GM18517 (cell line): ENCODE results near the gene CEACAM1.
"Not testable (repeated sequence)": the region's sequence is repeated elsewhere in the genome, so short reads cannot be mapped to it uniquely, and the experiment has no call there.

Experiments used
- ATAC-seq: cut with Tn5 transposase; IDR thresholded peaks from one replicate; pipeline ENCODE4 v1.9.1; 2021; ENCODE audit warnings: mild to moderate bottlenecking, moderate library complexity; ENCODE audit not compliant: unreplicated experiment

CEACAM1 gene

GRCh38 chr19:42549067-42549466 is 20.8 kb upstream of the CEACAM1 start:
- ATAC-seq: not testable (repeated sequence)

- no peak for ATAC-seq
Observed at GRCh38 chr19:42548552-42548951, 20.3 kb upstream of the CEACAM1 start.

DNA sequence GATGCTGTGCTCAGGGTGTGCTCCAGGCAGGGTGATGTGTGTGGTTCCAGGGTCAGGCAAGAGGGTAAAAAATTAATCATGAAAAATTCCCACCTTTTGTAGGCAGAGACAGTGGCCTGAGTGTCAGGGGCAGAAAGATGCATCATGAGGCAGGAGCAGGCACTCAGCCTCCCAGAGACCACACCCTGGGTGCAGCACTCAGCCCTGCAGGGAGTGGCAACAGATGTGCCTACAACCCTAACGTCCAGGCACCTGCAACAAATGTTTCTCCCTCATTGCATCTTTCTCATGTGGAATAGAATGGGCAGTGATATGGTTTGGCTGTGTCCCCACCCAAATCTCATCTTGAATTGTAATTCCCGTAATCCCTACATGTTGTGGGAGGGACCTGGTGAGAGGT is 19.6 kb upstream of the CEACAM1 start:
- no peak for ATAC-seq

DNA sequence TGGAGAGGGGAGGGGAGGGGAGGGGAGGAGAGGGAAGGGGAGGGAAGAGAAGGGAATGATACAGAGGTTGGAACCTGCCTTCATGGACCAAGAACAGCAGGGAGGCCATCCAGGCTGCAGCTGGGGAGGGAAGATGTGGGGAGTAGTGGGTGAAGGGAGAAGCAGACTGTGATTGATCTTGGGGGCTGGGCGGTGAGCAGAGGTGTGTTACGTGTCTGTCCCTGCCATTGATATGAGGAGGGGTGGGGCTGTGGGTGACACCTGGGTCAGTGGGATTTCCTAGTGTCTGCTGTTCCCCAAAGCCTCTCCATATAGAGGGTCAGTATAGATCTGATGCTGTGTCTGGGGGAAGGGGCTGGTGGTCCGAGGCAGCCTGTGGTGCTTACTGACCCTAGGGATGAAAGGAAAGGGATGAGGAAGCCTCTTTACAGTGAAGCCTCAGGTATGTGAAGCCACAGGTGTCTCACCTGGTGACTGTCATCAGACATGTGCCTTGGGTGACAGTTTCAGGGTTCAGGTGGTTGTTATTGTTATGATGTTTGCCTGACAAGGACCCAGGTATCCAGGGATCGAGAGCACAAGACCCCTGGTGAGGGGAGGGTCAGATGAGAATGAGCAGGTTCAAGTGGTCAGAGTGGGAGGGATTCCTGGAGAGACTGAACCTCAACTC is 18.7 kb upstream of the CEACAM1 start:
- no peak for ATAC-seq

GRCh38 chr19:42544146-42544545 is 15.9 kb upstream of the CEACAM1 start:
- ATAC-seq: no peak

DNA sequence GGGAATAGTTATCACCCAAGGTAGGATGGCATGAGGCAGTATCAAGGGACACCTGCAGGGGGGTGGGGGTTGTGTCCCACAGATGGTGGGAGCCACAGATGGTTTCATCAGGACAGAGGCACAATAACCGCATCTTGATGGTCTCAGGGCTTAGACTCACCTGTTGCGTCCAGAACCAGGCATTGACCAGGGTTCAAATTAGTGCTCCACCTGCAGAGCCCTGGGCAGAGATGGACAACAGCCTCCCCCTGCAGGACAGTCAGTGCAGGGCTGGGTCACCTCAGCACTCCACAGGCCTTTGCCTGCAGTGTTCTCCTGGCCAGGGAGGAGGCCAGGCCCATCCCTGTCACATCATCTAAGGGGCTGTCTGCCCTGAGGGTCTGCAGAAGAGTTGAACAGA is 14.5 kb upstream of the CEACAM1 start:
- no peak for ATAC-seq

- ATAC-seq: no peak
Observed at GRCh38 chr19:42540071-42540553, 11.8 kb upstream of the CEACAM1 start.

- ATAC-seq: no peak
Observed at GRCh38 chr19:42538841-42539709, 10.8 kb upstream of the CEACAM1 start.

DNA sequence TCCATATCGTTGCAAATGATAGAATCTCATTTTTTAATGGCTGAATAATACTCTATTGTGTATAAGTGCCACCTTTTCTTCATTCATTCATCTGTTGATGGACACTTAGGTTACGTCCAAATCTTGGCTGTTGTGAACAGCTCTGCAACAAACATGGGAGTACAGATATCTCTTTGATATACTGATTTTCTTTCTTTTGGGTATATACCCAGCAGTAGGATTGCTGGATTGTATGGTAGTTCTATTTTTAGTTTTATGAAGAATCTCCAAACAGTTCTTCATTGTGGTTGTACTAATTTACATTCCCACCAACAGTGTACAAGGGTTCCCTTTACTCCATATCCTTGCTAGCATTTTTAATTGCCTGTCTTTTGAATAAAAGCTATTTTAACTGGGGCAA is 7.0 kb upstream of the CEACAM1 start:
- ATAC-seq: not testable (repeated sequence)

GRCh38 chr19:42534391-42534790 is 6.1 kb upstream of the CEACAM1 start:
- no peak for ATAC-seq

DNA sequence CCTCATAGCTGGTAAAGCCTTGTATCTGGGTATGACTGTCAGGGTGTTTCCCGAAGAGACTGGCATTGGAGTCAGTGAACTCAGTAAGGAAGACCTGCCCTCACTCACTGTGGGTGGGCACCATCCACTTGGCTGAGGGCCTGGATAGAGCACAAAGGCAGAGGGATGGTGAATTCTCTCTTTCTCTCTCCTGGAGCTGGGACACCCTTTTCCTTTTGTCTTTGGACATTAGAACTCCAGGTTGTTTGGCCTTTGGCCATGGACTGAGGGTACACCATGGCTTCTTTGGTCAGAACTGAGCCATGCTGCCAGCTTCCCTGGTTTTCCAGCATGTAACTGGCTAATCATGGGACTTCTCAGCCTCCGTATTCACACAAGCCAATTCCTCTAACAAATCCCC is 4.6 kb upstream of the CEACAM1 start:
- no peak for ATAC-seq

DNA sequence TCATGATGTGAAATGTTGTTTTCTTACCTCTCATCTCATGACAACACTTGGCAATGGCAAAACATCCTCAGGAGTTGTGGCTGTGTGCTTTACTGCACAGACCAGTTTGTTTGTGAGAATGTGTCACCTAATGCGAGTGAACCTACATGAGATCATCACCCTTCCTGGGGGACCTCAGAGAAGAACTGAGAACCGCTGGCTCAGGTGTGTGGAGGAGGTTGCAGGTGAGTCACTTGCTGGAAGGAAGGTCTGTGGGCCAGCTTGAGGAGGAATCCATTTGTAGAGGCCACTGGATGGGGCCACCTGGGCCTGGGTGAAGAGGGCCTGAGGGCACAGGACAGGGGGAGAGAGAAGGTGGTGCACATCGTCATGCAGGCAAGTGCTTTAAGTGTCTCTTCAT is 3.0 kb upstream of the CEACAM1 start:
- no peak for ATAC-seq

GRCh38 chr19:42529248-42529764 is 1.0 kb upstream of the CEACAM1 start:
- ATAC-seq: no peak

GRCh38 chr19:42524943-42525342 is 3.3 kb downstream of the CEACAM1 start:
- ATAC-seq: no peak

GRCh38 chr19:42524250-42524649 is 4.0 kb downstream of the CEACAM1 start:
- ATAC-seq: no peak

- ATAC-seq: not testable (repeated sequence)
Observed at GRCh38 chr19:42522262-42522661, 6.0 kb downstream of the CEACAM1 start.

GRCh38 chr19:42521346-42522030 is 6.8 kb downstream of the CEACAM1 start:
- no peak for ATAC-seq

- no peak for ATAC-seq
Observed at GRCh38 chr19:42519108-42519507, 9.2 kb downstream of the CEACAM1 start.

DNA sequence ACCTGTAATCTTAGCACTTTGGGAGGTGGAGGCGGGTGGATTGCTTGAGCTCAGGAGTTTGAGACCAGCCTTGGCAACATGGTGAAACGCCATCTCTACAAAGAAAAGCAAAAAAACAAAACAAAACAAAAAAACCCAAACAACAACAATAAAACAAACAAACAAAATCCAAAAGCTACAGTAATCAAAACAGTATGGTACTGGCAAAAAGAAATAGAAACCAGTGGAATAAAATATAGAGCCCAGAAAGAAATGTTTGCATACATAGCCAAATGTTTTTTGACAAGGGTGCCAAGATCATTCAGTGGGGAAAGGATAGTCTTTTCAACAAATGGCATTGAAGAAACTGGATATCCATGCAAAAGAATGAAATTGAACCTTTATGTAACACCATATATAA is 11.5 kb downstream of the CEACAM1 start:
- ATAC-seq: no peak

- no peak for ATAC-seq
Observed at GRCh38 chr19:42515241-42515832, 12.9 kb downstream of the CEACAM1 start.

DNA sequence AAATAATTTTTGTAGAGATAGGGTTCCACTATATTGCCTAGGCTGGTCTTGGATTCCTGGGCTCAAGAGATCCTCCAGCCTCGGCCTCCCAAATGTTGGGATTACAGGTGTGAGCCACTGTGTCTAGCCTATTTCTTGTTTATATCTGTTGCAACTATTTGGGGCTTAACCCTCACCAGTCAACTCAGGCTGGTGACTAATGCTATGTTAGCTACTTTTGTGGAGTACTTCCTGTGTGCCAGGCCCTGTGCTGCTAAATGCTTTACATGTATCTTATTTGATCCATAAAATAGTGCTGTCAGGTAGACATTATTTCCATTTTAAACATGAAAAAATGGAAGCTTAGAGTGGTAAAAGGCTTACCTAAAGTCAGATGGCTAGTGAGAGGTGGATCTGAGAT is 13.8 kb downstream of the CEACAM1 start:
- no peak for ATAC-seq
